LNCaP clone FGC (cell line): ENCODE data around the gene SPATA31A1.
"Not testable (repeated sequence)": the region's sequence is repeated elsewhere in the genome, so short reads cannot be mapped to it uniquely, and the experiment has no call there.

Source experiments
- DNase-seq: peaks from one replicate; pipeline ENCODE4 v3.0.0-alpha.2; 2011; ENCODE audit warnings: low read depth
- H3K4me3 ChIP-seq: 2 replicates; pipeline ENCODE4 v1.5.1; 2011; ENCODE audit warnings: mild to moderate bottlenecking, low read depth, low read length, control low read depth

SPATA31A1 gene

DNA sequence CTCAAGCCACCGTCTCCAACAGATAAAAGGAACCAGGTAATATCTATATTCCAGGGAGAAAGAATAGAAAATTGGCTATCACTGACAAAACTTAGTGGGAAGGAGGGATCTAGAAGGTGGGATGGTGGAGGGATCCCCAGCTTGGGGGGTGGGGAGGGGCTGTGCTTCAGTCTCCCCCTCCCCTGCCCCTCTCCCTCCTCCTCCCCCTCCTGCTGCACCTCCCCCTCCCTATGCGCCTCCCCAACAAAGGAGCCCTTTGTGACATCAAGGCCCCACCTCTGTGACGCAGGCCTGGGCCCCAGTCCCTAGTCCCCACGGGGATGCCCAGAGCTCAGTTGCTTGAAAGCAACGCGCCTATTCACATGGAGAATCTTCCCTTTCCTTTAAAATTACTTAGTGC, at the start of gene SPATA31A1:
Gene SPATA31A1 (plus strand): TSS at position 301 of the 400 bp plus-strand sequence. CDS start 62 bp downstream, at position 363.
- not testable (repeated sequence) for DNase-seq, H3K4me3 ChIP-seq

DNA sequence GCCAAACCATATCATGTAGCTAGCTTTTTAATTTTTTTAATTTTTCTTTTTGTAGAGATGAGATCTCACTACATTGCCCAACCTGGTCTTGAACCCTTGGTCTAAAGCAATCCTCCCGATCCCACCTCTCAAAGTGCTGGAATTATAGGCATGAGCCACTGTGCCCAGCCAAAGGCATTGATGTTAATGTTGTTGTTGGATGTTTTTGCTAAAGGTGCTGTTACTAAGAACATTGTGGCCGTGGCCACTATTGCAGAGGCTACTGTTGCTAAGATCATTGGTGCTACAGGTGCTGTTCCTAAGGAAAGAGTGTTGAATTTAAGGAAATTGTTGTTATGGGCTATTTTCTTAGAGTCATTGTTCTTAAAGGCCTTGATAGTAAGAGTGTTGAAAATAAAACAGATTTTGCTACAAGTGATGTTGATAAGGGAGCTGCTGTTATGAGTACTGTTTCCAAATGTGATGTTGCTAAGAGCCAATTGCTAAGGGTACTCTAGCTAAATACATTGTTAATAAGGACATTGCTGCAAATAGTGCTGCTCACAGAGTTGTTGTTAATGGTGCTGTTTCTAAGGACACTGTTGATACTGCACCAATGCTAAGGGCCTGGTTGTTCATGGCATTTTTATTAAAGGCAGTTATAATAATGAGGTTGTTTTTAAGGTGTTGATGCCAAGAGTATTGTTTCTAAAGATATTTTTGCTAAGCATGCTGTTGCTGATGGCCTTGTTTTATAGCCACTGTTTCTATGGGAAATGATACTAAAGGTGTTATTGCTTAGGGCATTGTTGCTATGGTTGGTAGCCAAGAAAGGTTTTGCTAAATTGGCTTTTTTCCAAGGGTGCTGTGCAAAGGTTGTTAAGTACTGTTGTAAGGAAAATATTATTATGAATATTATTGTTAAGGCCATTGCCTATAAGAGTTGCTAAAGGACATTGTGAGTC, 52.1 kb downstream of the SPATA31A1 start:
- DNase-seq, H3K4me3 ChIP-seq: not testable (repeated sequence)

DNA sequence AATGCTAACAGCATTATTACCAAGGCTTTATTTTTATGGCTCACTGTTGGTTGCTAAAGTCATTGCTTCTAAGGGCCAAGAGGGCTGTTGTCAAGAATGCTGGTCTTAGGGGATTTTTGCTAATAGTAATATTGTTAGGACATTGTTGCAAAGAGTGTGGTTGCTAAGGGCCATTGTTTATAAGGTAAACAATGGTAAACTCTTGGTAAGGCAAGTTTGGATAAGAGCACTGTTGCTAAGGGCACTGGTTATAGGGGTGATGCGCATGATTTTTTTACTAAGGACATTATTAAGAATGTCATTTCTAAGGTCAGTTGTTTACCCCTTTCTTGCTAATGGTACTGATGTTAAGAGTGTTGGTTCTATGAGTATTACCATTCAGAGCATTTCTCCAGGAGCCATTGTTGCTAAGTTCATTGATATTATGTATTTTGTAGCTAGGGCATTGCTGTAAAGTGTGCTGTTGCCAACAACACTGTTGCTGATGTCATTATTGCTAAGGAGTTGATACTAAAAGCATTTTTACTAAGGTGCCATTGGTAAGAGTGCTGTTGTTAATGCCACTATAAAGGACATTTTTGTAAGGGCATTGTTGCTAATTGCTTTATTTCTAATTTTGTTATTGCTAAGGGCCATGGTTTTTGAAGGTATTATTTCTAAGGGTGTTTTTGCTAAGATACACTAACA, 55.9 kb downstream of the SPATA31A1 start:
- DNase-seq, H3K4me3 ChIP-seq: not testable (repeated sequence)
